ENCODE data around the gene DROSHA. TPM values are rescaled to one million over a fixed set of nuclear protein-coding genes. Genes with fewer than 3 reads are reported as not detected.

Gene DROSHA
- total and polyA plus RNA-seq, 2 of the 4 experiments (the other 2 are of a cell fraction) = 36.4 to 36.5 TPM

DNA sequence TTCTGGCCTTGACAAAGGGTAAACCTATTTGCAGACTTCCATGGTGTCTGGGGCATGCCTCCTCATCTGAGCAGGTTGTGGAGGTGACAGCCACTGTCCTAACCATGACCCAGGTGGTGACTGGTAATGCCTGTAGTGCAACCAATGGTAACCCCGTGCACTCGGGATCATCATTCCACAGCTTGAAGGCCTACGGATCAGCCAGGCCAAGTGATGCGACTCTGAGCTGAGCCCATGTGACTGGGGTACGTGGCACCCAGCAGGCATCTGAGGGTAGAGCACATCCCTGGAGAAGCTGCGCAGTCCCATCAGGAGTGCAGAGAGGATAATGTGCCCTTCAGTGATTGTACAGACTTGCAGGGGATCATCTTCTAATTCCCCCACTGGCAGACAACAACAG, 35.0 kb downstream of the DROSHA start:
- Histone ChIP-seq H2BK5ac (ENCODE audit: low read depth, low read length, poor library complexity, severe bottlenecking) (no peak overlapping the region), H3K9me3 (ENCODE audit: control insufficient read depth, insufficient read depth, low read length) (no peaks in the 10 kb centered on the region), H2AK5ac (ENCODE audit: low read depth, low read length) (no peak overlapping the region), H2BK120ac (ENCODE audit: low read depth, low read length) (no peak overlapping the region), H2BK15ac (ENCODE audit: low read depth, low read length) (no peak overlapping the region), H3K4me3 (ENCODE audit: insufficient read depth, low read depth, low read length) (no peak overlapping the region), H3K4ac (ENCODE audit: low read depth, low read length) (no peak overlapping the region), H3K27ac (ENCODE audit: insufficient read depth, low read length) (no peak overlapping the region), H3K56ac (ENCODE audit: extremely low read depth, insufficient read depth, low read length) (no peak overlapping the region), H2AFZ (replicated peaks; ENCODE audit: low read length, poor library complexity) (no peak overlapping the region), H3K18ac (ENCODE audit: low read depth, low read length) (no peak overlapping the region), H2AK9ac (replicated peaks; ENCODE audit: low read depth, low read length, poor library complexity) (no peak overlapping the region), H4K91ac (ENCODE audit: insufficient read depth, low read depth, low read length) (no peak overlapping the region), H2BK20ac (ENCODE audit: low read depth, low read length) (no peak overlapping the region), H4K8ac (ENCODE audit: low read depth in 2 of 2, low read length in 2 of 2) (no peak overlapping the region), H3K27me3 (ENCODE audit: control insufficient read depth, insufficient read depth, low read length) (no peaks in the 10 kb centered on the region), H3K23ac (ENCODE audit: low read depth, low read length) (no peak overlapping the region), H3K14ac (replicated peaks; ENCODE audit: low read depth, low read length) (no peak overlapping the region), H3K36me3 (ENCODE audit: control insufficient read depth, insufficient read depth, low read length) (peaks cover 47% of the 10 kb centered on the region), H3K4me1 (ENCODE audit: control insufficient read depth, insufficient read depth, low read length) (peaks cover 3% of the 10 kb centered on the region), H3K9me1 (ENCODE audit: insufficient read depth, low read length) (peaks cover 3% of the 10 kb centered on the region; the same call in 1 of the 2 replicates), H4K5ac (ENCODE audit: low read depth, low read length) (no peak overlapping the region), H3K4me2 (ENCODE audit: low read depth, low read length) (no peak overlapping the region), H3K9ac (ENCODE audit: low read depth, low read length) (no peak overlapping the region), H4K20me1 (ENCODE audit: insufficient read depth, low read length) (no peaks in the 10 kb centered on the region; the same call in 1 of the 2 replicates), H3K79me1 (ENCODE audit: low read depth in 1 of 2, low read length in 2 of 2) (peaks cover 0 to 4% of the 10 kb centered on the region in 2 experiments; a peak in 3 of 4 replicates)
- WGBS, 2 experiments (ENCODE audit: extremely low coverage in 2 of 2, insufficient read length in 1 of 2) = no CpG with 5 or more reads among the region's 6 CpGs
- intact Hi-C loops (cut with micrococcal nuclease) (no loop called here), dilution Hi-C loops (cut with HindIII; ENCODE audit: low sequenced_read_pairs, unreplicated experiment) (no loop called here), in situ Hi-C loops (cut with MboI; ENCODE audit: low sequenced_read_pairs) (loop anchor here (25.0 kb wide), 3 partner anchors 710 to 1460 kb away; no protein-coding TSS in a partner anchor)
- no TSS peak for BruUV-seq (replicated peaks)
- ChIA-PET CTCF (no interaction called here), POLR2A (ENCODE audit: unreplicated experiment) (no interaction called here)
- no peak for DNase-seq
- ATAC-seq (ENCODE audit: low read depth) = no peak
- TF ChIP-seq, protein P1, sequence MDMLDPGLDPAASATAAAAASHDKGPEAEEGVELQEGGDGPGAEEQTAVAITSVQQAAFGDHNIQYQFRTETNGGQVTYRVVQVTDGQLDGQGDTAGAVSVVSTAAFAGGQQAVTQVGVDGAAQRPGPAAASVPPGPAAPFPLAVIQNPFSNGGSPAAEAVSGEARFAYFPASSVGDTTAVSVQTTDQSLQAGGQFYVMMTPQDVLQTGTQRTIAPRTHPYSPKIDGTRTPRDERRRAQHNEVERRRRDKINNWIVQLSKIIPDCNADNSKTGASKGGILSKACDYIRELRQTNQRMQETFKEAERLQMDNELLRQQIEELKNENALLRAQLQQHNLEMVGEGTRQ (IDR thresholded peaks at IDR 0.05; ENCODE audit: low read depth, low read length) = no peak
- no peak for TF ChIP-seq CEBPB (IDR thresholded peaks at IDR 0.05; ENCODE audit: low read depth, low read length)
- no peak for TF ChIP-seq MAFK (IDR thresholded peaks at IDR 0.05; ENCODE audit: low read depth, low read length)
- no peak for TF ChIP-seq POLR2A (IDR thresholded peaks at IDR 0.05; ENCODE audit: low read depth, low read length)
- no peak for TF ChIP-seq RAD21 (IDR thresholded peaks at IDR 0.05; ENCODE audit: low read length)
- no peak for TF ChIP-seq RFX5 (IDR thresholded peaks at IDR 0.05; ENCODE audit: low read depth, low read length)
- no peak for TF ChIP-seq NFE2L2 (IDR thresholded peaks at IDR 0.05; ENCODE audit: low read depth, low read length)
- TF ChIP-seq CHD1 (IDR thresholded peaks at IDR 0.05; ENCODE audit: low read depth, low read length) = no peak
- TF ChIP-seq MXI1 (IDR thresholded peaks at IDR 0.05; ENCODE audit: borderline replicate concordance, low read depth, low read length) = no peak
- no peak for TF ChIP-seq BHLHE40 (IDR thresholded peaks at IDR 0.05; ENCODE audit: low read depth, low read length)
- TF ChIP-seq RCOR1 (IDR thresholded peaks at IDR 0.05; ENCODE audit: insufficient replicate concordance, low read length) = no peak
- TF ChIP-seq SMC3 (IDR thresholded peaks at IDR 0.05; ENCODE audit: low read depth, low read length) = no peak
